Trophoblast cell (in vitro differentiated cells and primary cell): ENCODE measurements around the gene NETO1.

ENCODE experiments used
- DNase-seq, 2 donors: peaks; one replicate each; pipeline ENCODE4 v3.0.0-alpha.2; 2016
- H2AFZ ChIP-seq: 2 replicates; pipeline ENCODE4 v1.6.1; 2013; ENCODE audit warnings: low read length, moderate library complexity, mild to moderate bottlenecking; ENCODE audit not compliant: insufficient read depth, poor library complexity
- H2AK5ac ChIP-seq: 2 replicates; pipeline ENCODE4 v1.6.1; 2013; ENCODE audit warnings: mild to moderate bottlenecking, low read length
- H2BK120ac ChIP-seq: 2 replicates; pipeline ENCODE4 v1.6.1; 2013; ENCODE audit warnings: low read length, mild to moderate bottlenecking, moderate library complexity; ENCODE audit not compliant: insufficient read depth, poor library complexity
- H2BK12ac ChIP-seq: 2 replicates; pipeline ENCODE4 v1.6.1; 2013; ENCODE audit warnings: mild to moderate bottlenecking, low read length, moderate library complexity
- H2BK5ac ChIP-seq: 2 replicates; pipeline ENCODE4 v1.6.1; 2013; ENCODE audit warnings: low read length, low read depth, moderate library complexity, mild to moderate bottlenecking; ENCODE audit not compliant: poor library complexity
- H3K14ac ChIP-seq: 2 replicates; pipeline ENCODE4 v1.6.1; 2013; ENCODE audit warnings: mild to moderate bottlenecking, low read length
- H3K18ac ChIP-seq: 2 replicates; pipeline ENCODE4 v1.6.1; 2013; ENCODE audit warnings: mild to moderate bottlenecking, low read length
- H3K23ac ChIP-seq: 2 replicates; pipeline ENCODE4 v1.6.1; 2013; ENCODE audit warnings: low read length
- H3K27ac ChIP-seq: 2 replicates; pipeline ENCODE4 v1.5.1; 2013; ENCODE audit warnings: low read depth, mild to moderate bottlenecking, inconsistent platforms, low read length, moderate library complexity
- H3K27me3 ChIP-seq: 2 replicates; pipeline ENCODE4 v1.6.1; 2013; ENCODE audit warnings: inconsistent platforms, mild to moderate bottlenecking, low read length, moderate library complexity; ENCODE audit not compliant: insufficient read depth
- H3K36me3 ChIP-seq, 2 experiments: 1 replicate in 1 of 2; 2 replicates in 1 of 2; pipeline ENCODE4 v1.6.1; 2013; ENCODE audit warnings: low read length in 2 of 2, mild to moderate bottlenecking in 2 of 2, moderate library complexity in 1 of 2; ENCODE audit not compliant: insufficient read depth in 2 of 2, control insufficient read depth in 1 of 2
- H3K4ac ChIP-seq: 2 replicates; pipeline ENCODE4 v1.6.1; 2013; ENCODE audit warnings: low read depth, mild to moderate bottlenecking, low read length, moderate library complexity
- H3K4me1 ChIP-seq, 2 experiments: 1 replicate in 1 of 2; 2 replicates in 1 of 2; pipeline ENCODE4 v1.6.1; 2013; ENCODE audit warnings: low read length in 2 of 2, mild to moderate bottlenecking in 2 of 2, moderate library complexity in 1 of 2; ENCODE audit not compliant: insufficient read depth in 2 of 2, control insufficient read depth in 1 of 2
- H3K4me2 ChIP-seq: 2 replicates; pipeline ENCODE4 v1.6.1; 2013; ENCODE audit warnings: inconsistent platforms, mild to moderate bottlenecking, low read length, moderate library complexity
- H3K4me3 ChIP-seq: 2 replicates; pipeline ENCODE4 v1.5.1; 2013; ENCODE audit warnings: mild to moderate bottlenecking, low read depth, low read length, inconsistent platforms
- H3K79me1 ChIP-seq: one replicate; pipeline ENCODE4 v1.6.1; 2013; ENCODE audit warnings: low read length
- H3K79me2 ChIP-seq: 2 replicates; pipeline ENCODE4 v1.6.1; 2013; ENCODE audit warnings: low read length, mild to moderate bottlenecking; ENCODE audit not compliant: control insufficient read depth, insufficient read depth, poor library complexity
- H3K9ac ChIP-seq: 2 replicates; pipeline ENCODE4 v1.6.1; 2013; ENCODE audit warnings: mild to moderate bottlenecking, low read length
- H3K9me3 ChIP-seq: 2 replicates; pipeline ENCODE4 v1.6.1; 2013; ENCODE audit warnings: low read depth, mild to moderate bottlenecking, control low read depth, inconsistent platforms, low read length; ENCODE audit not compliant: insufficient read depth
- H4K12ac ChIP-seq: 2 replicates; pipeline ENCODE4 v1.6.1; 2013; ENCODE audit warnings: low read depth, mild to moderate bottlenecking, low read length, moderate library complexity
- H4K8ac ChIP-seq: 2 replicates; pipeline ENCODE4 v1.6.1; 2013; ENCODE audit warnings: low read depth, mild to moderate bottlenecking, low read length, moderate library complexity
- H4K91ac ChIP-seq: one replicate; pipeline ENCODE4 v1.6.1; 2013; ENCODE audit warnings: low read depth, mild to moderate bottlenecking, low read length, moderate library complexity
- WGBS: extraction: QIAGEN DNeasy Blood & Tissue Kit; methylation state at CpG from one replicate; pipeline ENCODE4 v1.1.7; 2013; ENCODE audit warnings: missing lambda C conversion rate; ENCODE audit not compliant: insufficient read length, insufficient coverage; ENCODE audit errors: extremely low coverage; 5-methylcytosine and 5-hydroxymethylcytosine counted together

NETO1 gene

GRCh38 chr18:72899338-72899737 lies 31.6 kb upstream of the NETO1 start:
- Histone ChIP-seq H2BK5ac (no peak overlapping the region), H3K4me1 (no peaks in the 10 kb centered on the region), H3K79me2 (no peaks in the 10 kb centered on the region), H3K79me1 (no peaks in the 10 kb centered on the region), H3K9me3 (no peaks in the 10 kb centered on the region), H3K4me3 (no peak overlapping the region), H2AFZ (no peak overlapping the region), H4K12ac (no peak overlapping the region), H4K91ac (no peak overlapping the region), H2BK12ac (no peak overlapping the region), H3K18ac (no peak overlapping the region), H4K8ac (no peak overlapping the region), H2BK120ac (no peak overlapping the region), H3K27me3 (no peaks in the 10 kb centered on the region), H2AK5ac (no peak overlapping the region), H3K14ac (no peak overlapping the region), H3K27ac (no peak overlapping the region), H3K36me3 (no peaks in the 10 kb centered on the region), H3K4me2 (no peak overlapping the region), H3K4ac (no peak overlapping the region), H3K23ac (no peak overlapping the region), H3K9ac (no peak overlapping the region)
- no CpG with 5 or more reads among the region's 4 CpGs for WGBS
- no peak for DNase-seq

GRCh38 chr18:72898870-72899269 lies 31.1 kb upstream of the NETO1 start:
- no CpG with 5 or more reads among the region's 3 CpGs for WGBS

DNA sequence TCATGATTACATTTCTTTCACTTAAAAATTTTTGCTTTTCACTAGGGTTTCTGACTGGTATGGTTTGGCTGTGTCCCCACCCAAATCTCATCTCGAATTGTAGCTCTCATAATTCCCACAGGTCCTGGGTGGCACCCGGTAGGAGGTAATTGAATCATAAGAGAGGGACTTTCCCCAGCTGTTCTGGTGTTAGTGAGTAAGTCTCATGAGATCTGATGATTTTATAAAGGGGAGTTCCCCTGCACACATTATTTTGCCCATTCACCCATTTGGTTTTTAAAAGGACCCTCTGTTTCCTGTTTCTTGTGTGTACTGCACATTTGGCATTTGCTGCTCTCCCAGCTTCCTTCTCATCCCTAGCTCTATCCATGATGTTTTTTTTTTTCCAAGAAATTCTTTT lies 27.8 kb upstream of the NETO1 start:
- H3K14ac ChIP-seq, result no peak overlapping the region

More at GRCh38 chr18:72898870-72899269, 31.1 kb upstream of the NETO1 start:
- H3K23ac ChIP-seq, result no peak overlapping the region
- H3K9me3 ChIP-seq, result no peaks in the 10 kb centered on the region
- no peak overlapping the region for H3K4me2 ChIP-seq
- DNase-seq, result no peak
- no peaks in the 10 kb centered on the region for H3K79me2 ChIP-seq
- H3K4me1 ChIP-seq, result no peaks in the 10 kb centered on the region
- H2AK5ac ChIP-seq, result no peak overlapping the region
- no peaks in the 10 kb centered on the region for H3K27me3 ChIP-seq
- H3K18ac ChIP-seq, result no peak overlapping the region
- H4K12ac ChIP-seq, result no peak overlapping the region
- H2BK120ac ChIP-seq, result no peak overlapping the region
- no peak overlapping the region for H3K14ac ChIP-seq
- H3K36me3 ChIP-seq, result no peaks in the 10 kb centered on the region
- H4K8ac ChIP-seq, result no peak overlapping the region
- H3K79me1 ChIP-seq, result no peaks in the 10 kb centered on the region
- H2BK12ac ChIP-seq, result no peak overlapping the region
- no peak overlapping the region for H2AFZ ChIP-seq
- H3K27ac ChIP-seq, result no peak overlapping the region
- H3K9ac ChIP-seq, result no peak overlapping the region
- H3K4ac ChIP-seq, result no peak overlapping the region
- H3K4me3 ChIP-seq, result no peak overlapping the region
- H2BK5ac ChIP-seq, result no peak overlapping the region
- H4K91ac ChIP-seq, result no peak overlapping the region

DNA sequence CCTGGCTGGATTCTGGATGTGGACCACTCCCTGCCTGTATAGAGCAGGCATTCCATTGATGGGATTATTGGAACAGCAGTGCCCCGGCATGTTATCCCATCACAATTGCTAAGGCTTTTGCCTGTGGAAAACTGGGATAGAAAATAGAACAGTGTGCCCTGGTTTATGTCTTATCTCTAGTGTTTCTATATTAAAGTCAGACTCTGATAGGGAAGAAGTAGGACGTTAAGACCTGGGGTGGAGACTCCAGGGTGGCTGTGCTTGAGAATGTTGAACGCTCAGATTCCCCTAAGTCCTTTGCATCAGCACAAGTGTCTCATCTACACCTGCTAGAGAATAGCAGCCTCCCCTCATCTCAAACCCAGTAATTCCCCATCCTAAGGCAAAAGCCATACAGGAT lies 10.8 kb upstream of the NETO1 start:
- H3K14ac ChIP-seq, result no peak overlapping the region
- H3K4me1 ChIP-seq, result no peaks in the 10 kb centered on the region
- no peak overlapping the region for H4K91ac ChIP-seq
- no peak overlapping the region for H3K27ac ChIP-seq
- no peak overlapping the region for H3K23ac ChIP-seq
- H3K79me2 ChIP-seq, result no peaks in the 10 kb centered on the region
- H3K18ac ChIP-seq, result no peak overlapping the region
- H2BK120ac ChIP-seq, result no peak overlapping the region
- no peaks in the 10 kb centered on the region for H3K27me3 ChIP-seq
- WGBS, result no CpG with 5 or more reads among the region's 3 CpGs
- no peak overlapping the region for H3K4me3 ChIP-seq
- no peak for DNase-seq
- H2AK5ac ChIP-seq, result no peak overlapping the region
- H3K79me1 ChIP-seq, result no peaks in the 10 kb centered on the region
- H3K4ac ChIP-seq, result no peak overlapping the region
- H2BK12ac ChIP-seq, result no peak overlapping the region
- no peaks in the 10 kb centered on the region for H3K9me3 ChIP-seq
- no peak overlapping the region for H4K8ac ChIP-seq
- H3K36me3 ChIP-seq, result no peaks in the 10 kb centered on the region
- no peak overlapping the region for H4K12ac ChIP-seq
- H3K9ac ChIP-seq, result no peak overlapping the region
- H2AFZ ChIP-seq, result no peak overlapping the region
- H2BK5ac ChIP-seq, result no peak overlapping the region
- H3K4me2 ChIP-seq, result no peak overlapping the region

More for the DNA sequence above, 27.8 kb upstream of the NETO1 start:
- WGBS, result no CpG with 5 or more reads among the region's 2 CpGs
- Histone ChIP-seq H2BK120ac (no peak overlapping the region), H2AK5ac (no peak overlapping the region), H4K91ac (no peak overlapping the region), H2BK12ac (no peak overlapping the region), H3K4me1 (no peaks in the 10 kb centered on the region), H3K27me3 (no peaks in the 10 kb centered on the region), H3K79me1 (no peaks in the 10 kb centered on the region), H3K4me2 (no peak overlapping the region), H3K36me3 (no peaks in the 10 kb centered on the region), H3K4ac (no peak overlapping the region), H4K8ac (no peak overlapping the region), H3K18ac (no peak overlapping the region), H3K79me2 (no peaks in the 10 kb centered on the region), H3K4me3 (no peak overlapping the region), H2AFZ (no peak overlapping the region), H4K12ac (no peak overlapping the region), H3K9ac (no peak overlapping the region), H3K23ac (no peak overlapping the region), H2BK5ac (no peak overlapping the region), H3K9me3 (no peaks in the 10 kb centered on the region), H3K27ac (no peak overlapping the region)
- no peak for DNase-seq
